VCaP (cell line): ENCODE results near the gene GLO1.
"Not testable (repeated sequence)": the region's sequence is repeated elsewhere in the genome, so short reads cannot be mapped to it uniquely, and the experiment has no call there.

ENCODE experiments used
- H3K27ac ChIP-seq: fragments of 450-650 bp; 2 replicates; pipeline ENCODE4 v1.5.1; 2017
- CTCF ChIP-seq: fragments of 450-650 bp; conservative IDR thresholded peaks from 2 replicates; pipeline ENCODE4 v1.5.1; 2017; ENCODE audit warnings: mild to moderate bottlenecking, moderate library complexity

The GLO1 gene

GRCh38 chr6:38703949-38704590 lies 1.1 kb upstream of the GLO1 start:
- H3K27ac ChIP-seq = no peak overlapping the region
- TF ChIP-seq CTCF = no peak

GRCh38 chr6:38701551-38701950 lies 1.4 kb downstream of the GLO1 start:
- no peak for TF ChIP-seq CTCF
- H3K27ac ChIP-seq = no peak overlapping the region

- not testable (repeated sequence) for H3K27ac ChIP-seq
These were observed 3.2 kb downstream of the GLO1 start for GRCh38 chr6:38699702-38700101.

GRCh38 chr6:38697846-38698245 lies 5.1 kb downstream of the GLO1 start:
- no peak for TF ChIP-seq CTCF

GRCh38 chr6:38696345-38696744 lies 6.6 kb downstream of the GLO1 start:
- no peak overlapping the region for H3K27ac ChIP-seq
- TF ChIP-seq CTCF = no peak

More at GRCh38 chr6:38697846-38698245, 5.1 kb downstream of the GLO1 start:
- no peak overlapping the region for H3K27ac ChIP-seq

- TF ChIP-seq CTCF = no peak
- no peak overlapping the region for H3K27ac ChIP-seq
These were observed 7.0 kb downstream of the GLO1 start for GRCh38 chr6:38695933-38696332.

GRCh38 chr6:38695227-38695900 lies 7.6 kb downstream of the GLO1 start:
- TF ChIP-seq CTCF = no peak

GRCh38 chr6:38688579-38689087 lies 14.3 kb downstream of the GLO1 start:
- H3K27ac ChIP-seq = peak overlapping the region; percentile 11; the same call in 1 of the 2 replicates

More at GRCh38 chr6:38695227-38695900, 7.6 kb downstream of the GLO1 start:
- H3K27ac ChIP-seq = no peak overlapping the region

More at GRCh38 chr6:38688579-38689087, 14.3 kb downstream of the GLO1 start:
- no peak for TF ChIP-seq CTCF
